ENCODE results near the gene TBC1D10A. TPM values are rescaled to one million over a fixed set of nuclear protein-coding genes. Genes with fewer than 3 reads are reported as not detected.
A peak's percentile ranks its signal among the peaks of the same experiment; 100 is the strongest.

TBC1D10A gene
- total RNA-seq, 6 experiments from 2014 or later, result 15.6 to 20.6 (median 16.7) TPM

DNA sequence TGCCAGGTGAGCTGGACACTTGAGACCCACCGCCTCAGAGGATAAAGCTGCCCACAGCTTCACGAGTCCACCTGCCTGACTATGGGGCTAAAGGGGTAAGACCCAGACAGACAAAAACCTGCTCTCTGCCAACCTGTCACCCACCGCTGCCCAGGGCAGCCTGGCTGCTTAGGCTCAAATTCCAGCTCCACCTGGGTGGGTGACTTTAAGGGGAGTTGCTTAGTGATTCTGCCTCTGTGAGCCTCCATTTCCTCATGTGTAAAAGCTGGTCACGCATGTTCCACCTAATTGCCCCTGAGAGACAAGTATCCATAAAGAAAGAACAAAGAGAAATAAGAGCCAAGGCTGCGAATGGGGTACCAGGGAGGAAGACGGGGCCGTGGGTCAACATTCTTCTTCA lies 33.7 kb downstream of the TBC1D10A start:
- H3K27ac Mint-ChIP-seq, result no peak overlapping the region
- no peak for DNase-seq
- peaks cover 4% of the 10 kb centered on the region for H3K27me3 Mint-ChIP-seq (ENCODE audit: insufficient read depth)
- H3K4me3 Mint-ChIP-seq, result no peak overlapping the region
- H3K9me3 Mint-ChIP-seq, result no peaks in the 10 kb centered on the region
- TF ChIP-seq, protein P1, sequence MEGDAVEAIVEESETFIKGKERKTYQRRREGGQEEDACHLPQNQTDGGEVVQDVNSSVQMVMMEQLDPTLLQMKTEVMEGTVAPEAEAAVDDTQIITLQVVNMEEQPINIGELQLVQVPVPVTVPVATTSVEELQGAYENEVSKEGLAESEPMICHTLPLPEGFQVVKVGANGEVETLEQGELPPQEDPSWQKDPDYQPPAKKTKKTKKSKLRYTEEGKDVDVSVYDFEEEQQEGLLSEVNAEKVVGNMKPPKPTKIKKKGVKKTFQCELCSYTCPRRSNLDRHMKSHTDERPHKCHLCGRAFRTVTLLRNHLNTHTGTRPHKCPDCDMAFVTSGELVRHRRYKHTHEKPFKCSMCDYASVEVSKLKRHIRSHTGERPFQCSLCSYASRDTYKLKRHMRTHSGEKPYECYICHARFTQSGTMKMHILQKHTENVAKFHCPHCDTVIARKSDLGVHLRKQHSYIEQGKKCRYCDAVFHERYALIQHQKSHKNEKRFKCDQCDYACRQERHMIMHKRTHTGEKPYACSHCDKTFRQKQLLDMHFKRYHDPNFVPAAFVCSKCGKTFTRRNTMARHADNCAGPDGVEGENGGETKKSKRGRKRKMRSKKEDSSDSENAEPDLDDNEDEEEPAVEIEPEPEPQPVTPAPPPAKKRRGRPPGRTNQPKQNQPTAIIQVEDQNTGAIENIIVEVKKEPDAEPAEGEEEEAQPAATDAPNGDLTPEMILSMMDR (IDR thresholded peaks at IDR 0.05), result no peak
- H3K36me3 Mint-ChIP-seq (ENCODE audit: low read depth), result peaks cover 14% of the 10 kb centered on the region; the same call in 1 of the 2 replicates
- H3K4me1 Mint-ChIP-seq (ENCODE audit: low read depth), result peaks cover 25% of the 10 kb centered on the region

DNA sequence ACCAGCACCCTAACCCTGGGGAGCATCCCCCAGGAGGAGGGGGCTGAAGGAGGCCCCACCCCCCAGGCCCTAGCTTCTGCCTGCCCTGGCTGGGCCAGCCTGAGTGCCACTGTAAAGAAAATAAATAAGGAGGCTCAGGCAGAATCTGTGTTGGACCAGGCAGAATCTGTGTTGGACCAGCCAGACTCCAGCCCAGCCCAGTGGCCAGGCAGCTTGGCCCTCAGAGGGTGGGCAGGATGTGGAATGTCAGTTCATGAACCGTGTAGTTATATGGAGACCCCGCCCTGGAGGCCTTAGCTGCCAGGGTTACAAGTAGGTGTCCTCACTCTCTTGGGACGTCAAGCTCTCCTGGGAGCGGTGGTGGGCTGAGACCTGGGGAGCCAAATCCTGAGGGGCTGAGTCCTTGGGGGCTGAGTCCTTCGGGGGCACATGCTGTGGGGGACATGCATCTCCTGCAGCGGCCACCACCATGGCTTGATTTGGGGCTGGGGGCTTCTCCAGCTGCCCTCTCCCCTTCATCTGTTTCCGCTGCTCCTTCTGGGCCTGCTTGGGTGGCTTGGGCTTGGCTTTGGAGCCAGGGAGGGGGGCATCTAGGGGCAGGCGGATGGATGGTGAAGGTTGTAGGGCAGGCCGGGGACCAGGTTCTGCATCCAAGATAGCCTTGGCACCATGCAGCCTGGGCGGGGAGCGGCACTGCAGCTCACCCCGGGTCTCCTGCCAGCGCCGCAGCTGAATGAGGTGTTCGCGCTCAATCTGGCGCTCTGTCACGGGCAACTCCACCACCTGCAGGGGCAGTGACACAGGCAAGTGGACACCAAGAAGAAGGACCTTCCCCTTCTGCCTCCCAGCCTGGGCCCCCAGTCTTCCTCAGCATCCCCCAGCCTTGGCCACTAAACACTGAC lies 34.4 kb downstream of the TBC1D10A start:
- Mint-ChIP-seq H3K27ac (no peak overlapping the region), H3K4me1 (ENCODE audit: low read depth) (peaks cover 27% of the 10 kb centered on the region), H3K36me3 (ENCODE audit: low read depth) (peaks cover 14% of the 10 kb centered on the region; the same call in 1 of the 2 replicates), H3K27me3 (ENCODE audit: insufficient read depth) (peaks cover 4% of the 10 kb centered on the region), H3K4me3 (no peak overlapping the region), H3K9me3 (no peaks in the 10 kb centered on the region)
- DNase-seq, result no peak
- TF ChIP-seq, protein P1 (IDR thresholded peaks at IDR 0.05), result no peak

DNA sequence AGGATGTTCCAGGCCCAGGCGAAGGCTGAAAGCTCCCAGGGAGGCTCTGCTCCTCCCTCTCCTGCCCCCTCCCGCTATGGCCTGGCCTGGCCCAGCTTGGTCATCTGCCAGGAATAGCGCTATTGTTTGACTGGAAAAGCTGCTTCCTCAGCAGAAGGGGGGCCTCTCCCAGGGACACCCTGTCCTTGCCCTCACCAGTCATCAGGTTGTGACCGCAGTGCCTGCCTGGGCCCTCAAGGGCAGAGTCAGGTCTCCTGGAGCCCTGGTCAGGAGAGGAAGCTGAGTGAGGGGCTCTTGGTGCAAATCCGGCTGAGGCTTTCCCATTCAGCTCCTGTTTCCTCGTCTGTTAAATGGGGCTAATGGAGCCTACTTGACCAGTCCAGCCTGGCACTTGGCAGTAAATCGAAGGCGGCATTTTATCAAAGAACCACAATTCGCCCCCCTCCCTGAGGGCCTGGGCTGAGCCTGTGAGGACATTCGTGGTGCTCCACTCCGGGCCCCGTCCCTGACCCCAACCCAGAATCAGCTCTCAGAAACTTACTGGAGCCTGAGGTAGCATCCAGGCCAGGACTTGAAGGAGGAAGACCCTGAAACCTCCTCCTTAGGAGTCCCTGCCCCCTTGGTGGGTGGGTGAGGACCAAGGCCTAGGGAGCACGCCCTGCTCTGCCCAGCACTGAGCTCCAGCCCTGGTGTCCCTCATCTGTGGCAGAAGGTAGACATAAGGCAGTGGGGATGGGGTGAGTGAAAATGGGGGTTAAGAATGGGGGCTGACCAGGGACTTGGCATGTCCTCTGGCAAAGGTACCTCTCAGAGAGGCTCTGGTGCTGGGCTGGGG lies 35.5 kb downstream of the TBC1D10A start:
- peaks cover 27% of the 10 kb centered on the region for H3K4me1 Mint-ChIP-seq (ENCODE audit: low read depth)
- TF ChIP-seq, protein P1 (IDR thresholded peaks at IDR 0.05), result no peak
- H3K36me3 Mint-ChIP-seq (ENCODE audit: low read depth), result peaks cover 10% of the 10 kb centered on the region; the same call in 1 of the 2 replicates
- H3K27me3 Mint-ChIP-seq (ENCODE audit: insufficient read depth), result peaks cover 7% of the 10 kb centered on the region
- H3K9me3 Mint-ChIP-seq, result no peaks in the 10 kb centered on the region
- DNase-seq, result no peak
- peak overlapping the region; percentile 69 for H3K27ac Mint-ChIP-seq
- H3K4me3 Mint-ChIP-seq, result no peak overlapping the region

DNA sequence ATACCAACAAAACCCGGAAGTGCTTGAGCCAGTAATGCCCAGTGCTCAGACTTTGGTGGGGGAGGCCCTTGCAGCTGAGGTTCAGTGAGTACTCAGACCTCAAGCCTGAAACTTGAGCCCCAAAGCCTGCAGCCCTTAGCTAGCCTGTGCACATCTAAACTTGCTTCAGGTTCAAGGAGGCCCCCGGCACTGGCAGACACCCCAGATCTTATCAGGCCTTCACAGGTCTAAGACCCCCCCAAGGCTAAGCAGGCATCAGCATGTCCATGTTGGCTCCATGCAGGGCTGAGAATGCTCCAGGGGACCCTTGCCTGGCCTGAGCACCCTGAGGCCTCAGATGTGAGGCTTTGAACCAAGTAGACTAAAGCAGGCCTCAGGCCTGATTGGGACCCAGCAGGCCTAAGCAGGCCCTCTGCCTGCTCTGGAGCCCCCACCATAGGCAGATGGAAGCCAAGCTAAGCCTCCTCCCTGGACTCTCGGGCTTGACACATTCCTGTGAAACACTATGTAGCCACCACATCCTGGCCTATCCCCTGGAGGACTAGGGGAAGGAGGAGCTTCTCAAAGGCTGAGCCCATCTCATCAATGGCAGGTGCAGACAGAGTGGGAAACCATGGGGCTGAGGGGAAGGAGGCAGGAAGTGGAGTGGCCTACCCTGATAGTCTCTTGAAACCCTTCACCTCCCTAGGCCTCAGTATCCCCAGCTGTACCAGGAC lies 36.2 kb downstream of the TBC1D10A start:
- peak; percentile 36 for DNase-seq
- Mint-ChIP-seq H3K9me3 (no peaks in the 10 kb centered on the region), H3K27me3 (ENCODE audit: insufficient read depth) (peaks cover 3% of the 10 kb centered on the region), H3K27ac (peak overlapping the region; percentile 69), H3K4me3 (peak overlapping the region; percentile 82), H3K36me3 (ENCODE audit: low read depth) (peaks cover 10% of the 10 kb centered on the region; the same call in 1 of the 2 replicates), H3K4me1 (ENCODE audit: low read depth) (peaks cover 27% of the 10 kb centered on the region)
- TF ChIP-seq, protein P1 (IDR thresholded peaks at IDR 0.05), result no peak

DNA sequence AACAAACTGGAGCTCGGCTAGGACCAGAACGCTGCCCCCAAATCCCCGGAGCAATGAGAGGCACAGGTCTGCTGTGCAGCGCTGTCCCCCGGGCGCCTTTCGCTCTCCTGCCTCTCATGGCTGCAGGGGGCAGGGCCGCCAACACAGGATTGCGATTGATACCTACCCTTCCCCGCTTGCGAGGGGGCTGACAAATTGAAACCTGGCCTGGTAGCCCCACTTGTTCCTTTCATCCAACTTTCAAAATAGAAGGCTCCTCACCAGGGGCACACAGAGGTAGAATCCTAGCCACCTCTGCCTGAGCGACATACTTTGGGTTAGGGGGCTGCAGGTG lies 36.8 kb downstream of the TBC1D10A start:
- H3K4me3 Mint-ChIP-seq, result peak overlapping the region; percentile 82
- peaks cover 3% of the 10 kb centered on the region for H3K27me3 Mint-ChIP-seq (ENCODE audit: insufficient read depth)
- H3K9me3 Mint-ChIP-seq, result no peaks in the 10 kb centered on the region
- TF ChIP-seq, protein P1 (IDR thresholded peaks at IDR 0.05), result peak; percentile 6; the same call in 1 of the 2 replicates
- H3K36me3 Mint-ChIP-seq (ENCODE audit: low read depth), result peaks cover 10% of the 10 kb centered on the region; the same call in 1 of the 2 replicates
- H3K27ac Mint-ChIP-seq, result peak overlapping the region; percentile 69
- H3K4me1 Mint-ChIP-seq (ENCODE audit: low read depth), result peaks cover 27% of the 10 kb centered on the region
- no peak for DNase-seq
